Measurements from ENCODE around the gene MFSD6L. TPM values are rescaled to one million over a fixed set of nuclear protein-coding genes. Genes with fewer than 3 reads are reported as not detected.
"Not testable (repeated sequence)": the region's sequence is repeated elsewhere in the genome, so short reads cannot be mapped to it uniquely, and the experiment has no call there.

The MFSD6L gene
- polyA plus RNA-seq, 1 donor = 8.6 TPM

DNA sequence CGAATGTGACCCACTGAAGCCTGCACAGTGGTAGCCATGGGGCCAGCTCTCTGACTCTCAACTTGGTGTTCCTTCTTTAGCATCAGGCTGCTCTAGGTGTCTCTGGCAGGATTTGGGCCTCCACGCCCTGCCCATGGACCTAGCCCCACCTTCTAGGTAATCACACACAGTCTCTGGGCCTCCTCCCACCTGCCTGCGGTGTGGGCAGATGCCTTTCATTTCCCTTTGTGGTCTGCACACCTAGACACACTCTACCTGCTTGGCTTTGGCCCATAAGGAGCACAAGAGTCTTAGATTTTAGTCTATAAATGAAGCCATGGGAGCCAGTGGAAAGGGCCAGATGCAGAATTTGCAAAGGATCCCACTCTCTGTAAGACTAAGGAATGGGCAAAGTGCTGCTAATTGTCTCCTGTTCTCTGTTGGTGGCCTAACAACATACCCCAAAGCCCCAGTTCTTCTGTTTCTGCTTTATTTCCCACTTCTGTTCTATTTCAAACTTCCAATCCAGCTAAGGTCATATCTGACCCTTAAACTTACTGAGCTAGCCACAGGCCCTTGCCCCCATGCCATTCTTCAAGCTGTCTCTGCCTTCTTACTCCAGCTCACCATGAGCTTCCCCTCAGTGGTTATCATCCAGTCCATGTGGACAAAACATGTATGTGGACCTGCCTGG lies 7.2 kb upstream of the MFSD6L start:
- no peaks in the 10 kb centered on the region for H3K27me3 ChIP-seq (ENCODE audit: control insufficient read depth, insufficient read depth, low read length)
- WGBS (ENCODE audit: insufficient coverage, low lambda C conversion rate) = no CpG with 5 or more reads among the region's 3 CpGs
- H3K27ac ChIP-seq (ENCODE audit: low read length) = no peak overlapping the region
- no peaks in the 10 kb centered on the region for H3K9me3 ChIP-seq (ENCODE audit: control insufficient read depth, low read depth, low read length)
- no peaks in the 10 kb centered on the region for H3K36me3 ChIP-seq (ENCODE audit: control insufficient read depth, insufficient read depth, low read length)
- DNase-seq = no peak
- no peak overlapping the region for H3K4me3 ChIP-seq (ENCODE audit: low read length)
- no peaks in the 10 kb centered on the region for H3K4me1 ChIP-seq (ENCODE audit: control insufficient read depth, insufficient read depth, low read length)

DNA sequence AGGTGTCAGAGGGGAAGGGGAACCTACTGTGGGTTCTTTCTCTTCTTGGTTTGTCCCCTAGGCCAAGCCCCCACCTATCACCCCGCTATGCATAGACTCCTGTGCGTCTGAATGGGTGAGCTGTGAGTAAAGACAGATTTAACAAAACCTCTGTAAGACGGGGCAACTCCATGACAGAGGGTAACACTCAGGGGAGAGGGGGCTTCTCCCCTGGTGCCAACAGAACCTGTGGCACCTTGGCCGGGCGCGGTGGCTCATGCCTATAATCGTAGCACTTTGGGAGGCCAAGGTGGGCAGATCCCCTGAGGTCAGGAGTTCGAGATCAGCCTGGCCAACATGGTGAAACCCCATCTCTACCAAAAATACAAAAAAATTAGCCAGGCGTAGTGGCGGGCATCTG lies 6.2 kb upstream of the MFSD6L start:
- H3K9me3 ChIP-seq (ENCODE audit: control insufficient read depth, low read depth, low read length); H3K4me1 ChIP-seq (ENCODE audit: control insufficient read depth, insufficient read depth, low read length); H3K36me3 ChIP-seq (ENCODE audit: control insufficient read depth, insufficient read depth, low read length); H3K4me3 ChIP-seq (ENCODE audit: low read length); H3K27me3 ChIP-seq (ENCODE audit: control insufficient read depth, insufficient read depth, low read length); DNase-seq; H3K27ac ChIP-seq (ENCODE audit: low read length): not testable (repeated sequence)
- WGBS (ENCODE audit: insufficient coverage, low lambda C conversion rate) = no CpG with 5 or more reads among the region's 10 CpGs

GRCh38 chr17:8803531-8804420 lies 4.6 kb upstream of the MFSD6L start:
- Histone ChIP-seq H3K27me3 (ENCODE audit: control insufficient read depth, insufficient read depth, low read length) (peaks cover 4% of the 10 kb centered on the region), H3K36me3 (ENCODE audit: control insufficient read depth, insufficient read depth, low read length) (no peaks in the 10 kb centered on the region), H3K27ac (ENCODE audit: low read length) (no peak overlapping the region), H3K4me3 (ENCODE audit: low read length) (no peak overlapping the region), H3K9me3 (ENCODE audit: control insufficient read depth, low read depth, low read length) (no peaks in the 10 kb centered on the region), H3K4me1 (ENCODE audit: control insufficient read depth, insufficient read depth, low read length) (peaks cover 9% of the 10 kb centered on the region)
- peak; percentile 36 to 43 for DNase-seq
- no CpG with 5 or more reads among the region's 19 CpGs for WGBS (ENCODE audit: insufficient coverage, low lambda C conversion rate)

- no peak overlapping the region for H3K4me3 ChIP-seq (ENCODE audit: low read length)
- peaks cover 9% of the 10 kb centered on the region for H3K4me1 ChIP-seq (ENCODE audit: control insufficient read depth, insufficient read depth, low read length)
- no peaks in the 10 kb centered on the region for H3K36me3 ChIP-seq (ENCODE audit: control insufficient read depth, insufficient read depth, low read length)
- H3K9me3 ChIP-seq (ENCODE audit: control insufficient read depth, low read depth, low read length) = no peaks in the 10 kb centered on the region
- H3K27ac ChIP-seq (ENCODE audit: low read length) = no peak overlapping the region
- H3K27me3 ChIP-seq (ENCODE audit: control insufficient read depth, insufficient read depth, low read length) = peaks cover 8% of the 10 kb centered on the region
- no CpG with 5 or more reads among the region's 6 CpGs for WGBS (ENCODE audit: insufficient coverage, low lambda C conversion rate)
- no peak for DNase-seq
These were observed 2.1 kb upstream of the MFSD6L start for GRCh38 chr17:8801135-8801840.

- no peak for DNase-seq
- H3K4me3 ChIP-seq (ENCODE audit: low read length) = no peak overlapping the region
- no CpG with 5 or more reads among the region's 2 CpGs for WGBS (ENCODE audit: insufficient coverage, low lambda C conversion rate)
- H3K27me3 ChIP-seq (ENCODE audit: control insufficient read depth, insufficient read depth, low read length) = peaks cover 8% of the 10 kb centered on the region
- H3K4me1 ChIP-seq (ENCODE audit: control insufficient read depth, insufficient read depth, low read length) = peaks cover 9% of the 10 kb centered on the region
- no peak overlapping the region for H3K27ac ChIP-seq (ENCODE audit: low read length)
- H3K36me3 ChIP-seq (ENCODE audit: control insufficient read depth, insufficient read depth, low read length) = no peaks in the 10 kb centered on the region
- H3K9me3 ChIP-seq (ENCODE audit: control insufficient read depth, low read depth, low read length) = no peaks in the 10 kb centered on the region
These were observed 1.5 kb upstream of the MFSD6L start for GRCh38 chr17:8800656-8801055.

GRCh38 chr17:8799570-8800212 lies 526 bp upstream of the MFSD6L start:
- Histone ChIP-seq H3K9me3 (ENCODE audit: control insufficient read depth, low read depth, low read length) (no peaks in the 10 kb centered on the region), H3K27ac (ENCODE audit: low read length) (peak overlapping the region; percentile 32), H3K27me3 (ENCODE audit: control insufficient read depth, insufficient read depth, low read length) (peaks cover 8% of the 10 kb centered on the region), H3K36me3 (ENCODE audit: control insufficient read depth, insufficient read depth, low read length) (no peaks in the 10 kb centered on the region), H3K4me1 (ENCODE audit: control insufficient read depth, insufficient read depth, low read length) (peaks cover 9% of the 10 kb centered on the region), H3K4me3 (ENCODE audit: low read length) (peak overlapping the region; percentile 27)
- DNase-seq = no peak
- 83% methylated on average over 2 of the region's 15 CpGs for WGBS (ENCODE audit: insufficient coverage, low lambda C conversion rate)

GRCh38 chr17:8798176-8798845 lies 854 bp downstream of the MFSD6L start:
- Histone ChIP-seq H3K4me3 (ENCODE audit: low read length) (peak overlapping the region; percentile 58), H3K4me1 (ENCODE audit: control insufficient read depth, insufficient read depth, low read length) (peaks cover 9% of the 10 kb centered on the region), H3K27me3 (ENCODE audit: control insufficient read depth, insufficient read depth, low read length) (peaks cover 8% of the 10 kb centered on the region), H3K36me3 (ENCODE audit: control insufficient read depth, insufficient read depth, low read length) (no peaks in the 10 kb centered on the region), H3K27ac (ENCODE audit: low read length) (peak overlapping the region; percentile 47), H3K9me3 (ENCODE audit: control insufficient read depth, low read depth, low read length) (no peaks in the 10 kb centered on the region)
- no peak for DNase-seq
- WGBS (ENCODE audit: insufficient coverage, low lambda C conversion rate) = no CpG with 5 or more reads among the region's 23 CpGs

- H3K27ac ChIP-seq (ENCODE audit: low read length) = no peak overlapping the region
- H3K4me3 ChIP-seq (ENCODE audit: low read length) = no peak overlapping the region
- H3K27me3 ChIP-seq (ENCODE audit: control insufficient read depth, insufficient read depth, low read length) = peaks cover 8% of the 10 kb centered on the region
- WGBS (ENCODE audit: insufficient coverage, low lambda C conversion rate) = no CpG with 5 or more reads among the region's 14 CpGs
- peaks cover 9% of the 10 kb centered on the region for H3K4me1 ChIP-seq (ENCODE audit: control insufficient read depth, insufficient read depth, low read length)
- no peak for DNase-seq
- H3K36me3 ChIP-seq (ENCODE audit: control insufficient read depth, insufficient read depth, low read length) = no peaks in the 10 kb centered on the region
- no peaks in the 10 kb centered on the region for H3K9me3 ChIP-seq (ENCODE audit: control insufficient read depth, low read depth, low read length)
These were observed 1.5 kb downstream of the MFSD6L start for GRCh38 chr17:8797621-8798175.

DNA sequence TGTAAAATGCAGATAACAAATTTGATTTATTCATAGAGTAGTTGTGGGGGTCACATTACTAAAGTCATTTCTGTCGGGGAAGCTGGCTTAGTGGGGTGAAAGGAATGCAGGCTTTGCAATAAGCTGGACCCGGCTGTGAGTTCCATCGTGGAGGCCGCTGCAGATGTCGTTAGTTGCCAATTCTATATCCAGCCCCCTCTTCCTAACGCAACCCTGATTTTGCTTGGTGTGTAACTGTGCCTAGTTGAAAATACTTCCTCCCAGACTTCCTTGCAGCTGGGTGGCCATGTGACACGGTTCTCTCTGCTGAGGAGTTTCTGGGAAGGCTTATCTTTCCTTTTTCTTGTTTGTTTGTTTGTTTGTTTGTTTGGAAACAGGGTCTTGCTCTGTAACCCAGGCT lies 4.5 kb downstream of the MFSD6L start:
- Histone ChIP-seq H3K27ac (ENCODE audit: low read length) (no peak overlapping the region), H3K36me3 (ENCODE audit: control insufficient read depth, insufficient read depth, low read length) (no peaks in the 10 kb centered on the region), H3K9me3 (ENCODE audit: control insufficient read depth, low read depth, low read length) (no peaks in the 10 kb centered on the region), H3K4me1 (ENCODE audit: control insufficient read depth, insufficient read depth, low read length) (peaks cover 4% of the 10 kb centered on the region), H3K27me3 (ENCODE audit: control insufficient read depth, insufficient read depth, low read length) (peaks cover 6% of the 10 kb centered on the region), H3K4me3 (ENCODE audit: low read length) (no peak overlapping the region)
- no peak for DNase-seq
- no CpG with 5 or more reads among the region's 7 CpGs for WGBS (ENCODE audit: insufficient coverage, low lambda C conversion rate)

Measured in large intestine (tissue), 3 donors.